Lower leg skin (tissue), 4 donors: ENCODE measurements around the gene SH3GLB2. TPM values are rescaled to one million over a fixed set of nuclear protein-coding genes. Genes with fewer than 3 reads are reported as not detected.

ENCODE experiments used
- DNase-seq, 2 donors: peaks; one replicate each; pipeline ENCODE4 v3.0.0-alpha.2; 2019; ENCODE audit warnings: low spot score in 2 of 2
- H3K4me3 ChIP-seq: fragments of 200-600 bp; sonication (generic); 2 replicates; pipeline ENCODE4 v1.5.1; 2017; ENCODE audit warnings: mild to moderate bottlenecking, low read depth; ENCODE audit not compliant: poor library complexity, severe bottlenecking
- POLR2A ChIP-seq, 2 donors: fragments of 450-650 bp; IDR thresholded peaks; one replicate each; pipeline ENCODE4 v1.6.1; 2016 to 2017; ENCODE audit warnings: antibody characterized with exemption in 2 of 2, mild to moderate bottlenecking in 1 of 2, moderate library complexity in 1 of 2
- WGBS, 2 donors: methylation state at CpG; one replicate each; pipeline ENCODE4 v1.1.5; 2018; 5-methylcytosine and 5-hydroxymethylcytosine counted together
- intact Hi-C: fragments of 100-400 bp; cut with DNase I; formaldehyde crosslinking; loops from one replicate; pipeline ENCODE4 v1.15.0; 2023; ENCODE audit warnings: low total_unique reads
- total RNA-seq, 4 donors: library from RNA; depleted of rRNA; stranded (reverse); fragments of >200 nt; gene quantifications; one replicate each; pipeline ENCODE4 v1.1.0, GENCODE V29; 2016
- TF ChIP-seq, protein P1 (sequence below), 3 donors: fragments of 450-650 bp; IDR thresholded peaks; one replicate each; pipeline ENCODE4 v1.5.1; 2016; ENCODE audit warnings: antibody characterized with exemption in 3 of 3, mild to moderate bottlenecking in 3 of 3, moderate library complexity in 2 of 3

Gene SH3GLB2
- total RNA-seq, 4 donors from 2014 or later, result 177 to 378 (median 207) TPM

GRCh38 chr9:129033216-129033615 lies 5.1 kb upstream of the SH3GLB2 start:
- intact Hi-C loops, result no loop called here
- no peak for DNase-seq
- TF ChIP-seq, protein P1, sequence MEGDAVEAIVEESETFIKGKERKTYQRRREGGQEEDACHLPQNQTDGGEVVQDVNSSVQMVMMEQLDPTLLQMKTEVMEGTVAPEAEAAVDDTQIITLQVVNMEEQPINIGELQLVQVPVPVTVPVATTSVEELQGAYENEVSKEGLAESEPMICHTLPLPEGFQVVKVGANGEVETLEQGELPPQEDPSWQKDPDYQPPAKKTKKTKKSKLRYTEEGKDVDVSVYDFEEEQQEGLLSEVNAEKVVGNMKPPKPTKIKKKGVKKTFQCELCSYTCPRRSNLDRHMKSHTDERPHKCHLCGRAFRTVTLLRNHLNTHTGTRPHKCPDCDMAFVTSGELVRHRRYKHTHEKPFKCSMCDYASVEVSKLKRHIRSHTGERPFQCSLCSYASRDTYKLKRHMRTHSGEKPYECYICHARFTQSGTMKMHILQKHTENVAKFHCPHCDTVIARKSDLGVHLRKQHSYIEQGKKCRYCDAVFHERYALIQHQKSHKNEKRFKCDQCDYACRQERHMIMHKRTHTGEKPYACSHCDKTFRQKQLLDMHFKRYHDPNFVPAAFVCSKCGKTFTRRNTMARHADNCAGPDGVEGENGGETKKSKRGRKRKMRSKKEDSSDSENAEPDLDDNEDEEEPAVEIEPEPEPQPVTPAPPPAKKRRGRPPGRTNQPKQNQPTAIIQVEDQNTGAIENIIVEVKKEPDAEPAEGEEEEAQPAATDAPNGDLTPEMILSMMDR (IDR thresholded peaks at IDR 0.05), result no peak
- TF ChIP-seq POLR2A (IDR thresholded peaks at IDR 0.05), result no peak
- 95 to 96% methylated on average over 8 of the region's 8 CpGs for WGBS, 2 donors
- no peak overlapping the region for H3K4me3 ChIP-seq

DNA sequence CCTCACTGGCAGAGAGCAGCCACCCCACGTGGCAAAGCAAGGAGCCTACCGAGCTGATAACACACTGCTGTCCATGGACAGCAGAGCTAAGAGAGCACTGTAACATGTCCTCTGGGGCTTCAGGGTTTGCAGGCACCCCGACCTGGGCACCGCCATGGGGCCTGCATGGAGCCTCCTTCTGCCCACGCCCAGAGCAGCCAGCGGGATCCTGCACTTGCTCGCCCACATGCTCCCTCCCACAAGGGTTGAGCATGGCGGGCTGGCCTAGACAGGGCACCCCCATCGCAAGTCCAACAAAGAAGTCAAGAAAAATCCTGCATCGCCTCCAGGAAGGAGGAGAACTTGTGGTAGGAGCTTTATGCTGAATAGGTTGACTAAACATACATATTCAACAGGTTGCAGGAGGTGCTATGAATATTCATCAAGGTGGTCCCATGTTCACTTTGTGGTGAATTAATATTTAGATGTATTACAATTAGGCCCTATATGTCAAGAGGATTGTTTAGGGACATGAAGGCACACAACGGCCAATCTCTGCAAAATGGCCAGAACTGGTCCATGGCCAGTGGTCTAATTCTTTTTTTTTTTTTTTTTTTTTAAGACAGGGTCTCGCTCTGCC lies 4.5 kb upstream of the SH3GLB2 start:
- DNase-seq, result no peak
- no peak overlapping the region for H3K4me3 ChIP-seq
- WGBS, 2 donors, result 79 to 82% methylated on average over 10 to 12 of the region's 12 CpGs
- TF ChIP-seq, protein P1 (IDR thresholded peaks at IDR 0.05), result no peak
- no peak for TF ChIP-seq POLR2A (IDR thresholded peaks at IDR 0.05)
- intact Hi-C loops, result no loop called here

DNA sequence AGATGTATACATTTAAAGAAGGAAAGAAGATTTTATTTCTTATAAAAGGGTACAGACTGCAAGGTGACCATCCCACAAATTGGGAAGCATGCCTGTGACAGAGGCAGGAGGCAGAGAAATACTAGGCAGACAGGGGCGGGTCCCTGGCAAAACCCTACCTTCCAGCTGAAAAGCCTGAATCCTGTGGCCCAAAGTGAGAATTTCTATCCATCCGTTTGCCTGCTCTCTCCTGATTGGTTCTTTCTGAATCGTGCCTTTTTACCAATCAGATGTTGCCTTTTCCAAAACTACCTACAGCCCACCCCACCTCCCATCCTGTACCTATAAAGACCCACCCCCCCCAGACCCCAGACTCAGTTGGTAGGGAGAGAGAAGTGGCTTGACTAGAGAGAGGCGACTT lies 3.4 kb upstream of the SH3GLB2 start:
- TF ChIP-seq, protein P1 (IDR thresholded peaks at IDR 0.05), result no peak
- no peak for TF ChIP-seq POLR2A (IDR thresholded peaks at IDR 0.05)
- intact Hi-C loops, result no loop called here
- H3K4me3 ChIP-seq, result no peak overlapping the region
- 61 to 69% methylated on average over 4 of the region's 4 CpGs for WGBS, 2 donors
- DNase-seq, result no peak

DNA sequence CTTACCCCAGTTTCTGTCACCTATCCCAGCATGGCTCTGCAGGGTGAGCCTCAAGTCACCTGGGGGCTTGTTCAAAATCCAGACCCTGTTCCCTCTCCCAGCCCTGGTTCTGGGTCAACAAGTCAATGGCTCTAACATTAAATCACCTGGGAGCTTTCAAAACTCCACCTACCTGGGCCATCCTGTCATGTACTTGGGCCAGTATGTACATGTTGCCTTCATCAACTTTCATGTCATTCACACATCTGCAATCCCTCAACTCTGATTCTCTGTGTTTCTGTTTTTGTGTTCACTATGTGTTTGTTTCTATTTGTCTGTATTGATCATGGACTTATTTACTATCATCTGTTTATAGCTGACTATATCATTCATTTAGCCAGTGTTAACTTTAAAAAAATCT lies 2.1 kb upstream of the SH3GLB2 start:
- H3K4me3 ChIP-seq, result no peak overlapping the region
- DNase-seq, result no peak
- no peak for TF ChIP-seq POLR2A (IDR thresholded peaks at IDR 0.05)
- TF ChIP-seq, protein P1 (IDR thresholded peaks at IDR 0.05), result no peak
- intact Hi-C loops, result no loop called here

DNA sequence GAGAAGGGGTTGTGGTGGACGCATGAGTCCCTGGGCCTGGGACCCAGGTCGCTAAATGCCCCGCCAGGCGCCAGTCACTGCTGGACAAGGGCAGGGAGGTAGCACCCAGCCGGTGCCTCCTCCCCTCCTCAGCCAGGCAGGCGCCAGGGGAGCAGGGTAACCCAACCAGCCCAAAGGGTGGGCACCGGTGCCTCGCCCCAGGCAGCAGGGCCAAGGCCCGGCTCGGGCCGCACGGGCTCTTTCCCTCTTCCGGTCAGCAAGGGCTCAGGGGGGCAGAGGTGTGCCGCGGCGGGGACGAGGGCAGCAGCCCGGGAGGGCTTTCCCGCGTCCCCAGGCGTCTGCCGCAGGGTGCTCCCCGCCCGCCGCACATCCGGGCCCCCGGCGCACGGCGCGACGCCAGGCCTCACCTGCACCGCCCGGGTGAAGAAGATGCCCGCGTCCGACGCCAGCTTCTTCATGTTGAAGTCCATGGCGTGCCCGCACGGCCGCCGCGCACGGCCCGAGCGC lies 393 bp downstream of the SH3GLB2 start:
- intact Hi-C loops, result loop anchor here (5.0 kb wide), 1 partner anchor 145 kb away; the partner anchor contains the start of genes KYAT1 and LRRC8A
- peak; percentile 47 to 94 for DNase-seq
- 0 to 5% methylated on average over 7 to 12 of the region's 47 CpGs for WGBS, 2 donors
- TF ChIP-seq POLR2A (IDR thresholded peaks at IDR 0.05), result no peak
- TF ChIP-seq, protein P1 (IDR thresholded peaks at IDR 0.05), result no peak
- peak overlapping the region; percentile 73 for H3K4me3 ChIP-seq
